Neural cell (in vitro differentiated cells): ENCODE results near the gene AGFG1. TPM values are rescaled to one million over a fixed set of nuclear protein-coding genes. Genes with fewer than 3 reads are reported as not detected.

Source experiments
- H2AFZ ChIP-seq: fragments of 200-600, 300-800 bp; sonication (generic), shearing (Covaris generic); 2 replicates; pipeline ENCODE4 v1.6.0; 2014; ENCODE audit warnings: low read depth, mild to moderate bottlenecking, antibody characterized with exemption, low read length, moderate library complexity
- H3F3A ChIP-seq: fragments of 200-600 bp; shearing (Covaris generic); 2 replicates; pipeline ENCODE4 v1.6.1; 2016; ENCODE audit warnings: mild to moderate bottlenecking, moderate library complexity, mixed read lengths, antibody characterized with exemption, low read length; ENCODE audit not compliant: insufficient read depth, poor library complexity, severe bottlenecking
- H3K27ac ChIP-seq: fragments of 200-600, 300-800 bp; sonication (generic), shearing (Covaris generic); 2 replicates; pipeline ENCODE4 v1.5.1; 2014; ENCODE audit warnings: mild to moderate bottlenecking, low read length, moderate library complexity
- H3K27me3 ChIP-seq: fragments of 300-800, 200-600 bp; sonication (generic), shearing (Covaris generic); 2 replicates; pipeline ENCODE4 v1.6.0; 2014; ENCODE audit warnings: mild to moderate bottlenecking, low read depth, low read length, moderate library complexity; ENCODE audit not compliant: insufficient read depth
- H3K36me3 ChIP-seq: fragments of 300-800, 200-600 bp; sonication (generic), shearing (Covaris generic); 2 replicates; pipeline ENCODE4 v1.5.1; 2014; ENCODE audit warnings: mild to moderate bottlenecking, antibody characterized with exemption, low read length, moderate library complexity; ENCODE audit not compliant: insufficient read depth
- H3K4me2 ChIP-seq: fragments of 300-800, 200-600 bp; sonication (generic), shearing (Covaris generic); 2 replicates; pipeline ENCODE4 v1.6.0; 2014; ENCODE audit warnings: mild to moderate bottlenecking, low read length
- H3K4me3 ChIP-seq: fragments of 300-800, 200-600 bp; sonication (generic), shearing (Covaris generic); 2 replicates; pipeline ENCODE4 v1.5.1; 2014; ENCODE audit warnings: mild to moderate bottlenecking, low read length, moderate library complexity
- H3K79me2 ChIP-seq: fragments of 200-600 bp; shearing (Covaris generic); replicated peaks from 2 replicates; pipeline ENCODE4 v1.6.0; 2014; ENCODE audit warnings: mild to moderate bottlenecking, low read length, moderate library complexity; ENCODE audit not compliant: insufficient read depth
- H3K9ac ChIP-seq: fragments of 300-800, 200-600 bp; sonication (generic), shearing (Covaris generic); 2 replicates; pipeline ENCODE4 v1.6.1; 2016; ENCODE audit warnings: mild to moderate bottlenecking, low read length, mixed read lengths
- H3K9me2 ChIP-seq: fragments of 200-600 bp; shearing (Covaris generic); 2 replicates; pipeline ENCODE4 v1.6.1; 2016; ENCODE audit warnings: mild to moderate bottlenecking, low read length, mixed read lengths; ENCODE audit not compliant: insufficient read depth
- H3K9me3 ChIP-seq: fragments of 200-600, 300-800 bp; sonication (generic), shearing (Covaris generic); 2 replicates; pipeline ENCODE4 v1.6.1; 2016; ENCODE audit warnings: mild to moderate bottlenecking, mixed run types, low read length, moderate library complexity, mixed read lengths
- H4K20me1 ChIP-seq: fragments of 200-600 bp; shearing (Covaris generic); 2 replicates; pipeline ENCODE4 v1.6.1; 2016; ENCODE audit warnings: mild to moderate bottlenecking, mixed run types; ENCODE audit not compliant: insufficient read depth
- EP300 ChIP-seq: fragments of 450-650 bp; conservative IDR thresholded peaks from 2 replicates; pipeline ENCODE4 v1.6.1; 2014; ENCODE audit warnings: antibody characterized with exemption, mild to moderate bottlenecking, moderate library complexity; ENCODE audit not compliant: poor library complexity, severe bottlenecking
- EZH2 ChIP-seq: fragments of 200-600, 300-800 bp; shearing (Covaris generic), sonication (generic); IDR thresholded peaks from 2 replicates; pipeline ENCODE4 v1.6.1; 2014; ENCODE audit warnings: antibody characterized with exemption, low read length, borderline replicate concordance, mild to moderate bottlenecking; ENCODE audit not compliant: insufficient read depth, poor library complexity, severe bottlenecking
- MXI1 ChIP-seq: fragments of 450-650 bp; conservative IDR thresholded peaks from 2 replicates; pipeline ENCODE4 v1.6.1; 2014; ENCODE audit warnings: antibody characterized with exemption, mild to moderate bottlenecking; ENCODE audit not compliant: poor library complexity, severe bottlenecking
- POLR2AphosphoS5 ChIP-seq: IDR thresholded peaks from 2 replicates; pipeline ENCODE4 v1.6.1; 2012
- RAD21 ChIP-seq: fragments of 450-650 bp; conservative IDR thresholded peaks from 2 replicates; pipeline ENCODE4 v1.6.1; 2014; ENCODE audit warnings: antibody characterized with exemption, mild to moderate bottlenecking, moderate library complexity
- SMC3 ChIP-seq: fragments of 450-650 bp; conservative IDR thresholded peaks from 2 replicates; pipeline ENCODE4 v1.6.1; 2014; ENCODE audit warnings: antibody characterized with exemption, mild to moderate bottlenecking, moderate library complexity; ENCODE audit not compliant: poor library complexity
- TAF1 ChIP-seq: IDR thresholded peaks from 2 replicates; pipeline ENCODE4 v1.6.1; 2012; ENCODE audit warnings: low read depth
- polyA plus RNA-seq: library from polyadenylated mRNA; depleted of rRNA; stranded (reverse); fragments of >200 nt; gene quantifications from 2 replicates; pipeline ENCODE4 v1.2.3, GENCODE V29; 2014
- TF ChIP-seq, protein P1 (sequence below): IDR thresholded peaks from 2 replicates; pipeline ENCODE4 v1.6.1; 2012; ENCODE audit warnings: borderline replicate concordance
- TF ChIP-seq, protein P2 (sequence below): fragments of 450-650 bp; IDR thresholded peaks from 2 replicates; pipeline ENCODE4 v1.5.1; 2014; ENCODE audit warnings: antibody characterized with exemption, mild to moderate bottlenecking, moderate library complexity; ENCODE audit not compliant: poor library complexity, severe bottlenecking

Gene AGFG1
- polyA plus RNA-seq, 1 donor from 2014 or later: 106 TPM

DNA sequence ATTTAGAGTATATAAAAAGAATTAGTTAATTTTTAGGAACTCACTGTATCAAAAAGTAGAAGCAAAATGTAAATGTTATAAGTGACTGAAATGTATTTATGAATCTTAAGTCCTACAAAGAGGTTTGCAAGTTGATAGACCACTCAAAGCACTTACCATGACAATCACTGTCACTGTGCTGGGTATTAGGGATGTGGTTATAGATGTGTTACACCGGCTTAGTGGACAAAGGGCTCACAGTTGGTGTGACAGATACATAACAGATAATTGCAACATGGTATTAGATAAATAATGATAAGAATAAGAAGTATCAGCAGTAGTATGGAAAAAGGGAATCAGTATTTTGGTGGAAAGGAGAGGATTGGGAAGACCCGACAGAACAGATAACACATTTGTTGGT is 21.6 kb downstream of the AGFG1 start:
- Histone ChIP-seq H3K9me3 (no peaks in the 10 kb centered on the region), H2AFZ (no peak overlapping the region), H3K27ac (no peak overlapping the region), H3K79me2 (peaks cover 54% of the 10 kb centered on the region), H3K9ac (no peak overlapping the region), H3K9me2 (no peaks in the 10 kb centered on the region), H3K36me3 (no peaks in the 10 kb centered on the region), H3K4me3 (no peak overlapping the region), H3K4me2 (no peak overlapping the region), H4K20me1 (no peaks in the 10 kb centered on the region), H3F3A (no peaks in the 10 kb centered on the region), H3K27me3 (no peaks in the 10 kb centered on the region)
- TF ChIP-seq EP300: peak; percentile 70
- TF ChIP-seq POLR2AphosphoS5: peak; percentile 57
- TF ChIP-seq MXI1: no peak
- no peak for TF ChIP-seq TAF1
- TF ChIP-seq SMC3: no peak
- TF ChIP-seq, protein P1, sequence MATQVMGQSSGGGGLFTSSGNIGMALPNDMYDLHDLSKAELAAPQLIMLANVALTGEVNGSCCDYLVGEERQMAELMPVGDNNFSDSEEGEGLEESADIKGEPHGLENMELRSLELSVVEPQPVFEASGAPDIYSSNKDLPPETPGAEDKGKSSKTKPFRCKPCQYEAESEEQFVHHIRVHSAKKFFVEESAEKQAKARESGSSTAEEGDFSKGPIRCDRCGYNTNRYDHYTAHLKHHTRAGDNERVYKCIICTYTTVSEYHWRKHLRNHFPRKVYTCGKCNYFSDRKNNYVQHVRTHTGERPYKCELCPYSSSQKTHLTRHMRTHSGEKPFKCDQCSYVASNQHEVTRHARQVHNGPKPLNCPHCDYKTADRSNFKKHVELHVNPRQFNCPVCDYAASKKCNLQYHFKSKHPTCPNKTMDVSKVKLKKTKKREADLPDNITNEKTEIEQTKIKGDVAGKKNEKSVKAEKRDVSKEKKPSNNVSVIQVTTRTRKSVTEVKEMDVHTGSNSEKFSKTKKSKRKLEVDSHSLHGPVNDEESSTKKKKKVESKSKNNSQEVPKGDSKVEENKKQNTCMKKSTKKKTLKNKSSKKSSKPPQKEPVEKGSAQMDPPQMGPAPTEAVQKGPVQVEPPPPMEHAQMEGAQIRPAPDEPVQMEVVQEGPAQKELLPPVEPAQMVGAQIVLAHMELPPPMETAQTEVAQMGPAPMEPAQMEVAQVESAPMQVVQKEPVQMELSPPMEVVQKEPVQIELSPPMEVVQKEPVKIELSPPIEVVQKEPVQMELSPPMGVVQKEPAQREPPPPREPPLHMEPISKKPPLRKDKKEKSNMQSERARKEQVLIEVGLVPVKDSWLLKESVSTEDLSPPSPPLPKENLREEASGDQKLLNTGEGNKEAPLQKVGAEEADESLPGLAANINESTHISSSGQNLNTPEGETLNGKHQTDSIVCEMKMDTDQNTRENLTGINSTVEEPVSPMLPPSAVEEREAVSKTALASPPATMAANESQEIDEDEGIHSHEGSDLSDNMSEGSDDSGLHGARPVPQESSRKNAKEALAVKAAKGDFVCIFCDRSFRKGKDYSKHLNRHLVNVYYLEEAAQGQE: no peak
- no peak for TF ChIP-seq EZH2
- no peak for TF ChIP-seq RAD21
- TF ChIP-seq, protein P2, sequence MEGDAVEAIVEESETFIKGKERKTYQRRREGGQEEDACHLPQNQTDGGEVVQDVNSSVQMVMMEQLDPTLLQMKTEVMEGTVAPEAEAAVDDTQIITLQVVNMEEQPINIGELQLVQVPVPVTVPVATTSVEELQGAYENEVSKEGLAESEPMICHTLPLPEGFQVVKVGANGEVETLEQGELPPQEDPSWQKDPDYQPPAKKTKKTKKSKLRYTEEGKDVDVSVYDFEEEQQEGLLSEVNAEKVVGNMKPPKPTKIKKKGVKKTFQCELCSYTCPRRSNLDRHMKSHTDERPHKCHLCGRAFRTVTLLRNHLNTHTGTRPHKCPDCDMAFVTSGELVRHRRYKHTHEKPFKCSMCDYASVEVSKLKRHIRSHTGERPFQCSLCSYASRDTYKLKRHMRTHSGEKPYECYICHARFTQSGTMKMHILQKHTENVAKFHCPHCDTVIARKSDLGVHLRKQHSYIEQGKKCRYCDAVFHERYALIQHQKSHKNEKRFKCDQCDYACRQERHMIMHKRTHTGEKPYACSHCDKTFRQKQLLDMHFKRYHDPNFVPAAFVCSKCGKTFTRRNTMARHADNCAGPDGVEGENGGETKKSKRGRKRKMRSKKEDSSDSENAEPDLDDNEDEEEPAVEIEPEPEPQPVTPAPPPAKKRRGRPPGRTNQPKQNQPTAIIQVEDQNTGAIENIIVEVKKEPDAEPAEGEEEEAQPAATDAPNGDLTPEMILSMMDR: no peak

GRCh38 chr2:227497158-227497557 is 25.2 kb downstream of the AGFG1 start:
- no peaks in the 10 kb centered on the region for H3K9me2 ChIP-seq
- H3K9me3 ChIP-seq: no peaks in the 10 kb centered on the region
- H3K79me2 ChIP-seq: peaks cover 43% of the 10 kb centered on the region
- H2AFZ ChIP-seq: no peak overlapping the region
- H3F3A ChIP-seq: no peaks in the 10 kb centered on the region
- H3K27ac ChIP-seq: no peak overlapping the region
- H3K4me2 ChIP-seq: no peak overlapping the region
- TF ChIP-seq RAD21: no peak
- no peak for TF ChIP-seq EZH2
- TF ChIP-seq, protein P1: no peak
- TF ChIP-seq, protein P2: no peak
- no peak for TF ChIP-seq TAF1
- TF ChIP-seq MXI1: no peak
- H3K4me3 ChIP-seq: no peak overlapping the region
- H3K27me3 ChIP-seq: no peaks in the 10 kb centered on the region
- H3K9ac ChIP-seq: no peak overlapping the region
- no peaks in the 10 kb centered on the region for H3K36me3 ChIP-seq
- H4K20me1 ChIP-seq: no peaks in the 10 kb centered on the region
